ENCODE results near the gene MYOM3.

The MYOM3 gene

GRCh38 chr1:24084050-24084449 lies 27.9 kb downstream of the MYOM3 start:
- DNase-seq (ENCODE audit: insufficient read length, low spot score): no peak
- TF ChIP-seq CTCF (IDR thresholded peaks at IDR 0.05; ENCODE audit: insufficient read depth, missing control alignments): no peak
- FAIRE-seq: no peak

- no peak for DNase-seq (ENCODE audit: insufficient read length, low spot score)
- TF ChIP-seq CTCF (IDR thresholded peaks at IDR 0.05; ENCODE audit: insufficient read depth, missing control alignments): no peak
- no peak for FAIRE-seq
Observed at GRCh38 chr1:24082372-24082771, 29.6 kb downstream of the MYOM3 start.

- DNase-seq (ENCODE audit: insufficient read length, low spot score) (no peak), FAIRE-seq (no peak)
- no peak for TF ChIP-seq CTCF (IDR thresholded peaks at IDR 0.05; ENCODE audit: insufficient read depth, missing control alignments)
Observed at GRCh38 chr1:24081190-24081589, 30.7 kb downstream of the MYOM3 start.

GRCh38 chr1:24080131-24080530 lies 31.8 kb downstream of the MYOM3 start:
- no peak for DNase-seq (ENCODE audit: insufficient read length, low spot score)
- no peak for TF ChIP-seq CTCF (IDR thresholded peaks at IDR 0.05; ENCODE audit: insufficient read depth, missing control alignments)
- FAIRE-seq: no peak

GRCh38 chr1:24077278-24077978 lies 34.5 kb downstream of the MYOM3 start:
- FAIRE-seq: no peak
- DNase-seq (ENCODE audit: insufficient read length, low spot score): no peak
- TF ChIP-seq CTCF (IDR thresholded peaks at IDR 0.05; ENCODE audit: insufficient read depth, missing control alignments): no peak

- TF ChIP-seq CTCF (IDR thresholded peaks at IDR 0.05; ENCODE audit: insufficient read depth, missing control alignments): no peak
- FAIRE-seq (no peak), DNase-seq (ENCODE audit: insufficient read length, low spot score) (no peak)
Observed at GRCh38 chr1:24075946-24076345, 36.0 kb downstream of the MYOM3 start.

GRCh38 chr1:24075590-24075854 lies 36.4 kb downstream of the MYOM3 start:
- FAIRE-seq: no peak
- TF ChIP-seq CTCF (IDR thresholded peaks at IDR 0.05; ENCODE audit: insufficient read depth, missing control alignments): no peak
- no peak for DNase-seq (ENCODE audit: insufficient read length, low spot score)
